Mucosa of stomach (tissue), 1 donor: ENCODE measurements around the gene HRAS.

Experiments
- H3K27me3 ChIP-seq: one replicate; pipeline ENCODE4 v1.7.0; 2013; ENCODE audit warnings: mild to moderate bottlenecking, low read length; ENCODE audit not compliant: control insufficient read depth, insufficient read depth
- H3K36me3 ChIP-seq: one replicate; pipeline ENCODE4 v1.7.0; 2013; ENCODE audit warnings: low read length; ENCODE audit not compliant: control insufficient read depth, insufficient read depth
- H3K4me1 ChIP-seq: one replicate; pipeline ENCODE4 v1.7.0; 2013; ENCODE audit warnings: mild to moderate bottlenecking, low read length; ENCODE audit not compliant: control insufficient read depth, insufficient read depth
- H3K4me3 ChIP-seq: one replicate; pipeline ENCODE4 v1.7.0; 2013; ENCODE audit warnings: low read length
- H3K9ac ChIP-seq: one replicate; pipeline ENCODE4 v1.7.0; 2013; ENCODE audit warnings: mild to moderate bottlenecking, low read length, moderate library complexity
- H3K9me3 ChIP-seq: one replicate; pipeline ENCODE4 v1.7.0; 2013; ENCODE audit warnings: mild to moderate bottlenecking, low read length, moderate library complexity; ENCODE audit not compliant: control insufficient read depth
- donor health status: Pancreatic carcinoma.

Gene HRAS

DNA sequence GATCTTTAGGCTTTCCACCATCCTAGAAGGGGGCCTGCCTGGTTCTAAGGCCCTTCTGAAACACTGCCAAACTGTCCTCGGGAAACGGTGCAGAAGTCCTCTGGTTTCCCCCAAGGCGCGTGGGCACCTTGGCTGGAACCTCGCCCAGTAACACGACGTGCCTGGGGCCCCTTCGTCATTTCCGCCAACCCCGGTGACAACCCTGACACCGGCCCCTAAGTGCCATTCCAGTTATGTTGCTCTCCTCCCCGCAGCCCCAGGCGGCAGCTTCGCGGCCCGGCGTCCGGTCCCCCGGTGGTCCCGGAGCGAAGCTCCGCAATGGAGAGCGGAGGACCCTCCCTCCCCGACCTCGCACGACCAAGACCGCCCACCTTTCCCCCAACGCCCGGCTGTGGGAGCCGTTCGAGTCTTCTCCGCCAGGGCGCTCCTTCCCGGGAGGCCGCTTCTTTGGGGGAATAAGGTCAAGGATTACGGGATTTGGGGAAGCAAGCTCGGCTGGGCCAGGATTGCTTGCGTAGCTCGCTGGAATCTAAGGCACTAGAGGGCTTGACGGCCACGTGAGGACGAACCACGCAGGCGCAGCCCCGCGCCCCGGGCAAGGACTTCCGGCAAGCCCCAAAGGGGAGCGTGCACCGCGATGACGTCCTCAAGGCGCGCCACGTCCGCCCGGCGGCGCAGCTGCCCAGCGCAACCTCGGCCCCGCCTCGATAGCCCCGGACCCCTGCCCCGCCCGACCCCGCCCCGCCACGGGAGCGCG, 29.0 kb downstream of the HRAS start:
- Histone ChIP-seq H3K9me3 (no peaks in the 10 kb centered on the region), H3K9ac (peak overlapping the region; percentile 95), H3K4me3 (peak overlapping the region; percentile 62), H3K36me3 (no peaks in the 10 kb centered on the region), H3K27me3 (no peaks in the 10 kb centered on the region), H3K4me1 (peaks cover 46% of the 10 kb centered on the region)

DNA sequence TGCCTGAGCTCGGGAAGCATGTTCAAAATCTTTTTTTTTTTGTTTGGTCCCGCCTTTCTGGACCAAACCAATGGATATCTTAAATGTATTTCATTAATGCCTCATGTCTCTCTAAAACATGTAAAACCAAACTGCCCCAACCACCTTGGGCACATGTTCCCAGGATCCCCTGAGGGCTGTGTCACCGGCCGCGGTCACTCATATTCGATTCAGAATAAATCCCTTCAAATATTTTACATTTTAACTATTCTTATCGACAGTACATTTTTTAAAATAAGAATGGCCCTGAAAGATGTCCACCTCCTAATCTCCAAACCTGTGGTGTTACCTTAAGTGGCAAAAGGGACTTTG, 30.4 kb downstream of the HRAS start:
- Histone ChIP-seq H3K36me3 (peaks cover 5% of the 10 kb centered on the region), H3K27me3 (no peaks in the 10 kb centered on the region), H3K4me1 (peaks cover 46% of the 10 kb centered on the region), H3K9ac (peak overlapping the region; percentile 95), H3K4me3 (no peak overlapping the region), H3K9me3 (no peaks in the 10 kb centered on the region)

GRCh38 chr11:504053-504993, 31.1 kb downstream of the HRAS start:
- Histone ChIP-seq H3K9ac (peak overlapping the region; percentile 95), H3K27me3 (no peaks in the 10 kb centered on the region), H3K4me1 (peaks cover 46% of the 10 kb centered on the region), H3K9me3 (no peaks in the 10 kb centered on the region), H3K4me3 (no peak overlapping the region), H3K36me3 (peaks cover 7% of the 10 kb centered on the region)

GRCh38 chr11:503179-503981, 32.0 kb downstream of the HRAS start:
- H3K4me1 ChIP-seq = peaks cover 46% of the 10 kb centered on the region
- H3K9ac ChIP-seq = peak overlapping the region; percentile 95
- H3K27me3 ChIP-seq = no peaks in the 10 kb centered on the region
- no peak overlapping the region for H3K4me3 ChIP-seq
- H3K36me3 ChIP-seq = peaks cover 16% of the 10 kb centered on the region
- H3K9me3 ChIP-seq = no peaks in the 10 kb centered on the region

GRCh38 chr11:502288-503178, 32.8 kb downstream of the HRAS start:
- no peaks in the 10 kb centered on the region for H3K9me3 ChIP-seq
- peaks cover 25% of the 10 kb centered on the region for H3K36me3 ChIP-seq
- H3K27me3 ChIP-seq = no peaks in the 10 kb centered on the region
- H3K4me3 ChIP-seq = no peak overlapping the region
- peaks cover 42% of the 10 kb centered on the region for H3K4me1 ChIP-seq
- H3K9ac ChIP-seq = no peak overlapping the region

- no peak overlapping the region for H3K9ac ChIP-seq
- H3K4me3 ChIP-seq = no peak overlapping the region
- H3K4me1 ChIP-seq = peaks cover 40% of the 10 kb centered on the region
- peaks cover 27% of the 10 kb centered on the region for H3K36me3 ChIP-seq
- H3K9me3 ChIP-seq = no peaks in the 10 kb centered on the region
- H3K27me3 ChIP-seq = no peaks in the 10 kb centered on the region
Observed at GRCh38 chr11:501683-502287, 33.6 kb downstream of the HRAS start.

DNA sequence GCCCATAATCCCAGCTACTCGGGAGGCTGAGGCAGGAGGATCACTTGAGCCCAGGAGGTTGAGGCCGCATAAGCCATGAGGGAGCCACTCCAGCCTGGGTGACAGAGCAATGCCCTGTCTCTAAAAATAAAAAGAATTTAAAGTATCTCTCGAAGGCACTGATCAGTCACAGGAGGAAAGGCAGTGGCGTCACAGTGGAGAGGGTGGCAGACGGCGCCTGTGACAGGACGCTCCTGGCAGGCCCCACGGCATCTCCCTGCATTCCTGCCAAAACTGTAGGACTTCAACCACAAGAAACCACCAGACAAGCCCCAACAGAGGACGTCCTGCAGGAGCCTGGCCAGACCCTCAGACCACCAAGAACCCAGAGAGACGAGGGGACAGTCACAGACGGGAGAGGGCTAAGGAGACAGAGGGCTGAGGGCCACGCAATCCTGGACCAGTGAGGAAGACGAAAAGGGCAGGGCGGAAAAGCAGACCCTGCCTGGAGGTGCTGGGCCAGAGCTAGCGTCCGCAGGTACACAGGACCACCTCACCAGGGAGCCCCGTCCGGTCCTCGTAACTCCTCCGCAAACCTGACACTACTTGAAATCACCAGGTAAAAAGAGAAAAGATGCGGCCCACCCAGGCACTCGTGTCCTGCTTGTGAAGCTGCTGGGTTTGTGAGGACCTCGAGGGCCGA, 34.2 kb downstream of the HRAS start:
- no peak overlapping the region for H3K9ac ChIP-seq
- peaks cover 36% of the 10 kb centered on the region for H3K4me1 ChIP-seq
- no peaks in the 10 kb centered on the region for H3K27me3 ChIP-seq
- peaks cover 27% of the 10 kb centered on the region for H3K36me3 ChIP-seq
- no peaks in the 10 kb centered on the region for H3K9me3 ChIP-seq
- H3K4me3 ChIP-seq = no peak overlapping the region

- Histone ChIP-seq H3K9ac (no peak overlapping the region), H3K27me3 (no peaks in the 10 kb centered on the region), H3K36me3 (peaks cover 27% of the 10 kb centered on the region)
Observed at GRCh38 chr11:499201-500076, 35.9 kb downstream of the HRAS start.

DNA sequence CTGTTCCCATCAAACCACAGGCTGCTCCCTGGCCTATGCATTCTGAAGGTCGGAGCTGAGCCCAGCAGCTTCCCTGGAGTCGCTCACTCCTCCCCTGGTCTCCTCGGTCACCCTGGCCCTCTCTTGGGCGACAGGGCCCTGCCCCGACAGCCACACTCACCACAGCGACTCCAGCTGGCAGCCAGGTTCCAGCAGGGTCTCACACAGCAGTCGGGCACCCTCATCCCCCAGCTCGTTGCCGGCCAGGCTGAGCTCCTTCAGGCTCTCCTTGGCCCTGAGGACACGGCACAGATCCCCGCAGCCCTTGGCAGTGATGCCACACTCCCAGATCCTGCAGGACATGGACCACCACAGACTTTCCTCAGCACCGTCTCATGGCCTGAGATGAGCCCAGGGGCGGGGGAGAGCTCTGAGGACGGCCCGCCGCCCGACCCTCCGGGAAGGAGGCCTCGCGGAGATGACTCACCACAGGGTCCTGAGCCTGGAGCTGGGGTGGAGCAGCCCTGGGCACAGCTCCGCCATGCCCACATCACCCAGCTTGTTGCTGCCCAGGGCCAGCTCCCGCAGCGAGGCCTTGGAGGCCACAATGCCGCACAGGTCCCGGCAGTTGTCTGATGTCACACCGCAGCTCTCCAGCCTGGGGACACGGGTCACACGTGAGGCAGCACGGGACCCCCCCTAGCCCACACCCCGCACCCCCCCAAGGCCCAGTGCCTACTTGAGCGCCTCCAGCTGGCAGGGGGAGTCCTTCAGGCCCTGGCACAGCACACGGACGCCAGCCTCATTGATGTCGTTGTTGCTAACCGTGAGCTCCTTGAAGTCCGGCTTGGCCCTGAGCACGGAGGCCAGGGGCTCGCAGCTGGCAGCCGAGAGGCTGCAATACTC, 36.8 kb downstream of the HRAS start:
- peaks cover 27% of the 10 kb centered on the region for H3K36me3 ChIP-seq

More at GRCh38 chr11:499201-500076, 35.9 kb downstream of the HRAS start:
- Histone ChIP-seq H3K4me3 (no peak overlapping the region), H3K9me3 (no peaks in the 10 kb centered on the region), H3K4me1 (peaks cover 19% of the 10 kb centered on the region)

More for the DNA sequence above, 36.8 kb downstream of the HRAS start:
- Histone ChIP-seq H3K4me1 (peaks cover 10% of the 10 kb centered on the region), H3K9ac (no peak overlapping the region), H3K9me3 (no peaks in the 10 kb centered on the region), H3K4me3 (no peak overlapping the region), H3K27me3 (no peaks in the 10 kb centered on the region)
